SIG-M5 treated with dmso at 0.1 percent for 504 hours (cell line): ENCODE data around the gene LYPD8.
"Not testable (repeated sequence)": the region's sequence is repeated elsewhere in the genome, so short reads cannot be mapped to it uniquely, and the experiment has no call there.

Experiments used
- DNase-seq: peaks from one replicate; lab custom pipeline; 2025; ENCODE audit not compliant: unreplicated experiment; lab: John Stamatoyannopoulos, UW

Gene LYPD8

GRCh38 chr1:248755517-248755916 lies at the start of gene LYPD8:
TSS of gene LYPD8 (minus strand) at chr1:248755759. CDS start at chr1:248751081, 4,678 bp downstream.
- DNase-seq, result no peak

GRCh38 chr1:248804771-248805681 lies 49.5 kb upstream of the LYPD8 start:
- DNase-seq, result peak; percentile 98

- DNase-seq, result not testable (repeated sequence)
Measured at GRCh38 chr1:248803501-248803900, 47.9 kb upstream of the LYPD8 start.

GRCh38 chr1:248802454-248802853 lies 46.9 kb upstream of the LYPD8 start:
- DNase-seq, result no peak

GRCh38 chr1:248800459-248800858 lies 44.9 kb upstream of the LYPD8 start:
- DNase-seq, result no peak

- no peak for DNase-seq
Measured at GRCh38 chr1:248798791-248799190, 43.2 kb upstream of the LYPD8 start.

GRCh38 chr1:248794663-248795062 lies 39.1 kb upstream of the LYPD8 start:
- not testable (repeated sequence) for DNase-seq

- DNase-seq, result no peak
Measured at GRCh38 chr1:248793592-248793991, 38.0 kb upstream of the LYPD8 start.

GRCh38 chr1:248792342-248792741 lies 36.8 kb upstream of the LYPD8 start:
- DNase-seq, result no peak

GRCh38 chr1:248791010-248791409 lies 35.5 kb upstream of the LYPD8 start:
- no peak for DNase-seq

GRCh38 chr1:248790456-248790855 lies 34.9 kb upstream of the LYPD8 start:
- no peak for DNase-seq

- DNase-seq, result not testable (repeated sequence)
Measured at GRCh38 chr1:248789337-248789736, 33.8 kb upstream of the LYPD8 start.

- DNase-seq, result no peak
Measured at GRCh38 chr1:248788327-248788726, 32.8 kb upstream of the LYPD8 start.

- no peak for DNase-seq
Measured at GRCh38 chr1:248787430-248787829, 31.9 kb upstream of the LYPD8 start.

GRCh38 chr1:248786156-248786555 lies 30.6 kb upstream of the LYPD8 start:
- peak; percentile 55 for DNase-seq

- no peak for DNase-seq
Measured at GRCh38 chr1:248783367-248783766, 27.8 kb upstream of the LYPD8 start.

- no peak for DNase-seq
Measured at GRCh38 chr1:248782416-248783141, 27.0 kb upstream of the LYPD8 start.

GRCh38 chr1:248779350-248779749 lies 23.8 kb upstream of the LYPD8 start:
- DNase-seq, result no peak

GRCh38 chr1:248778906-248779305 lies 23.3 kb upstream of the LYPD8 start:
- no peak for DNase-seq

GRCh38 chr1:248776991-248777390 lies 21.4 kb upstream of the LYPD8 start:
- no peak for DNase-seq

GRCh38 chr1:248775441-248775840 lies 19.9 kb upstream of the LYPD8 start:
- DNase-seq, result no peak

GRCh38 chr1:248759644-248760043 lies 4.1 kb upstream of the LYPD8 start:
- no peak for DNase-seq
